NCI-H146 treated with DMSO at 0.1 percent for 48 hours (cell line): Measurements from ENCODE around the gene HOXD12.

ENCODE experiments used
- DNase-seq: peaks from one replicate; lab custom pipeline; 2025; ENCODE audit not compliant: unreplicated experiment; lab: John Stamatoyannopoulos, UW

HOXD12 gene

DNA sequence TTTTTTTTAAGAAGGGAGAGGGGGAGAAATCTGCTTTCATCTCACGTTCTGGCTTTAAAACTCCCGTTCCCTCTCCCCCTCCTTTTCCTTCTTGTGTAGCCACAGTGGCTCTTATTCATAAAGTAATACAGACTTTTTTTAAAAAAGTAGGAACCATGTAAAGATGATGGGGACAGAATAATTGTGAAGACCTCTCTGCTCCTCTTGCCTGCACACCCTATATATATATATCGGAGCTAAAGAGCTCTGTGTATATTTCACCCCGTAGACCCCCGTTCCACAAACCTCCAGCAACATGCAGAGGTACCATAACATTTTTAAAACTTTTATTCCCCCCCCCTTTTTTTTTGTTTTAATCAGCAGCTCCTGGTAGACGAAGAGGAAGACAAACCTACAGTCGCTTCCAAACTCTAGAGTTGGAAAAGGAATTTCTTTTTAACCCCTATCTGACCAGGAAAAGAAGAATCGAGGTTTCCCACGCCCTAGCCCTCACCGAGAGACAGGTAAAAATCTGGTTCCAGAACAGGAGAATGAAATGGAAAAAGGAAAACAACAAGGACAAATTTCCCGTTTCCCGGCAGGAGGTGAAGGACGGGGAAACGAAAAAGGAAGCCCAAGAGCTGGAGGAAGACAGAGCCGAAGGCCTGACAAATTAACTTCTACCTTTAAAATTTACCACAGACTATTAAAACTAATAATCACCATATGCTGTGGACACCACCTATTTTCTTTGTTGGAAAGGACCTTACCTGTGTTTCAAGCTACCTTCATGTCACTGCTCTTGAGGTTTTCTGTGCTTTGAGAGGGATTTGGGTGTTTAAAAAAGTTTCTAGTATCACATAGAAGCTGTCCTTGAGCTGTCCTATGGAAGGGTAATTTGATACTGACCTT lies 31.6 kb downstream of the HOXD12 start:
- no peak for DNase-seq

DNA sequence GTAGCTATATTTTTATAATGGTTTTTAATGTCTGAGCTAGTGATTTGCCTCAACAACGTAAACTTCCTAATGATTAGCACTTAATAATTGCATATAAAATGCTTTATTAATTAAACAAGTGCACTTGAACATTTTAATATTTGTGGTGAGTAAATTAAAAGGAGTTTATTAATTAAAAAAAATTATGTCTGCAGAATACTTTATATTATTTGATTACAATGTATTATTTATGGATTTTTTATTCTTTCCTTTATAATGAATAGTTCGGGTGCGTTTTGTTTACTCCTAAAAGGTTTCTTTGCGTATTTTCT lies 32.2 kb downstream of the HOXD12 start:
- DNase-seq = no peak

DNA sequence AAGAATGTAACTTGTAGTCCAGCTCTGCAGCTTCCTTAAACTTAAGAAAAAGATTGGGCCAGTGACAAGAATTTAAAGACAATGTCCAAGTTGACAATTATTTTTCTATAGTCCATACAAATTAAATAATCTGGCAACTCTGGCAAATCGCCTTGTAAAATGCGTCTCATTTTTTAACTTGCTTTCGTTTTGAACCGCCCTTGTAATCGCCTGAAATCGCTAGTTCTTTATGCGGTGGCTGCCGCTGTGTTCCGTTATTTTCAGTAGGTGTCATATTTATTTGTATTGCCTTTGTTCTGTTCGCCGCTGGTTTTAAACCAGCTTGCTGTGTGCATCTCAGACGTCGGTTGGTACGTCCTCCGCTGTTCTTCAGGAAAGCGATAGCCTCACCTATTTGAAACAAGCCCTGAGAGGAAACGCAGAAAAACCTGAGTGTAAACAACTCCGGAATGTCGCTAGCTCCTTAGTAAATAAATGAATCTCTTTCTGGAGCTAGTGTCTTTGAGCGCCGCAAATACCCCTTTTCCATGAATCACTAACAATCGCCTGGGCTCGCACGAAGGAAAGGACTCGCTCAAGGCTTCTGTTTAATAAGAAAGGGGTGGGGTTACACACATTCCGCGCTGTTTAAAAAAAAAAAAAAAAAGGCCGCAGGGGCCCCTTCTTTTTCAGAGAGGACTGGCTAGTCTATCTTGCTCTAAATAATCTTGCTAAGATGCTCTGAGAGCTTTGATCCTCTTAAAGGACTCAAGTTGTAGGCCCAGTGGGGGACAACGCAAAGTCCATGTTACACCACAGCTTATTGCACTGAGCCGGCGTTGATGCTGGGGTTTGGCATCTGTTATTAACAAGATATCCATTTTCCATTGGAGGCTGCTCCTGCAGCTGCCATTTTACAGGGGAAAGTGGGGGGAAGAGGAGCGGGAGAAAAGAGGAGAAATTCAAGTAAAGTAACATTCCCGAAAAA lies 32.9 kb downstream of the HOXD12 start:
- no peak for DNase-seq

- no peak for DNase-seq
Observed at GRCh38 chr2:176133389-176133788, 33.8 kb downstream of the HOXD12 start.

DNA sequence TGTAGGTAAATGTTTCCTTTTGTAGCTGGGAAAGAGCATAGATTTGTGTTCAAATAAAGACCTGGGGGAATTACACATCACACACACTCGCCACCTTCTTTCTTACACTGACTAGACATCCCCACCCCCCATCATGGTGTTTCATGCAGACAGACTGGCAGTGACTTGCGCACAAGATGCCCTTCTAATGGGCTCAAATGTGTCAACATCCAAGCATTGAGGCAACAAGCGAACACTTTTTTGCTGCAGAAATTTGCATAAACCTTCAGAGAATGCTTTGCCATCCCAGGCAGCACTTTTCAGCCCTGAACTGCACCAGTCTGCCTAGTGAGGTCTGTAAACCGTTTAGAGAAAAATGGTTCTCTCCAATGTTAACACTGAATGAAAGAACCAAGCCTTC lies 34.4 kb downstream of the HOXD12 start:
- no peak for DNase-seq

- DNase-seq = no peak
Observed at GRCh38 chr2:176135035-176135440, 35.4 kb downstream of the HOXD12 start.

DNA sequence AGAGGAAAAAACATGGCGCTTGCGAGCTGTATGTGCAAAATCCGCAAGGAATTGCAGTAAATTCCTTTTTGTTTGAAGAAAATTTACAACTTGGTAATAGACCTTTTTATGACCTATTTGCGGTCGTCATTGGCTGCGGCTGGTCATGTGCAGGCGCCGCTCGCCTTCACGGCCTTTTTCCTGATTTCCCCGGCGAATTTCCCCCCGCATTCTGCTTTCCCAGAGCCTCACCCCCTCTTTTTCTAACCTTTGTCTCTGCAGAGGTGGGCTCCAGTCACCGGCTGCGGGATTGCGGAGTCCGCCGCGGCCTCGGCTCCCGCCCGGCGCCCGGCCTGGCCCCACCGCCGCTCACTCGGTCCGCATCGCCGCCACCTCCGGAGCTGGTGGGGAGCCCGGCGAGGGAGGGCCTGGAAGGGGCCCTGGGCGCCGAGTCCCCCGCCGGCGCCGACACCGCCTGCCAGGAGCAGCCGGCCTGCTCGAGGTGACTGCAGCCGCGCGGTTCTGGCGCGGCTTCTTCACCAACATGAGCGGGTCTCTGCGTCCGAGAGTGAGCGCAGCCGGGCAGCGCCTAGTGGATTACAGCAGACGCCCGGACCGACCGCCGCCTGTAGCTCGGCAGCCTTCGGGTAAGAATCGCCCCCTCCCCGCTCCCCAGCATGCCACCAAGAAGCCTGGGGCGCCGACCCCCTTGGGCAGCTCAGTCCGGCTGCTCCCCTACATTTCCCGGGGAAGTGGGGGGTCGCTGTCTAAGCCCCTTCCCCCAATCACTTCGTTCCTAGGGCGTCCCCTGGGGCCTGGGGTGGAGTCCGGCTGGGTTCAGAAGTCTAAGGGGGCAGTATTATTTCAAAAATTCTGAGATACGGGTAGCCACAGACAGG lies 37.0 kb downstream of the HOXD12 start:
- DNase-seq = no peak

GRCh38 chr2:176137252-176137580 lies 37.6 kb downstream of the HOXD12 start:
- DNase-seq = no peak

DNA sequence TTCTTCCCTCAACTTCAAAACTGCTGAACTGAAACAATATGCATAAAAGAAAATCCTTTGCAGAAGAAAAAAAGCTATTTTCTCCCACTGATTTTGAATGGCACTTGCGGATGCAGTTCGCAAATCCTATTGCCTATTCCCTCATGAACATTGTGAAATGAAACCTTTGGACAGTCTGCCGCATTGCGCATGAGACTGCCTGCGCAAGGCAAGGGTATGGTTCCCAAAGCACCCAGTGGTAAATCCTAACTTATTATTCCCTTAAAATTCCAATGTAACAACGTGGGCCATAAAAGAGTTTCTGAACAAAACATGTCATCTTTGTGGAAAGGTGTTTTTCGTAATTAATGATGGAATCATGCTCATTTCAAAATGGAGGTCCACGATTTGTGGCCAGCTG lies 38.3 kb downstream of the HOXD12 start:
- no peak for DNase-seq

DNA sequence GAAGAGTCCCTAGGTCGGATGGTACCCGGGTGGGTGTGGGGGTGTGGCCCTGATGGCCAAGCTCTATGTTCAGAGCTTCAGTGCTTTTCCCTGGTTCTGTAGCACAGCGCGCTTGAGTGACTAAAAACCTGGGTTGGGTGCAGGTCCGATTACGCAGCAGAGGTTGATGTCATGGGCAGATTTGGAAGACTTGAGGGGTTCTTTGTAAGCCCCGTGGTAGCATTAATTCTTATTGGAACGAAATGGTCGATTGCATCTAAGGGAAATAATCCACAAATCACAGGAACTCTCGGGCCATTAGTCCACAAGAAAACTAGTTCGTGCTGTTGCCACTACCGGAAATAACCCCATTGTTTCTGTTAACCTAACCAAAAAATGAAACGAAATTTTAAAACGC lies 38.9 kb downstream of the HOXD12 start:
- DNase-seq = no peak

DNA sequence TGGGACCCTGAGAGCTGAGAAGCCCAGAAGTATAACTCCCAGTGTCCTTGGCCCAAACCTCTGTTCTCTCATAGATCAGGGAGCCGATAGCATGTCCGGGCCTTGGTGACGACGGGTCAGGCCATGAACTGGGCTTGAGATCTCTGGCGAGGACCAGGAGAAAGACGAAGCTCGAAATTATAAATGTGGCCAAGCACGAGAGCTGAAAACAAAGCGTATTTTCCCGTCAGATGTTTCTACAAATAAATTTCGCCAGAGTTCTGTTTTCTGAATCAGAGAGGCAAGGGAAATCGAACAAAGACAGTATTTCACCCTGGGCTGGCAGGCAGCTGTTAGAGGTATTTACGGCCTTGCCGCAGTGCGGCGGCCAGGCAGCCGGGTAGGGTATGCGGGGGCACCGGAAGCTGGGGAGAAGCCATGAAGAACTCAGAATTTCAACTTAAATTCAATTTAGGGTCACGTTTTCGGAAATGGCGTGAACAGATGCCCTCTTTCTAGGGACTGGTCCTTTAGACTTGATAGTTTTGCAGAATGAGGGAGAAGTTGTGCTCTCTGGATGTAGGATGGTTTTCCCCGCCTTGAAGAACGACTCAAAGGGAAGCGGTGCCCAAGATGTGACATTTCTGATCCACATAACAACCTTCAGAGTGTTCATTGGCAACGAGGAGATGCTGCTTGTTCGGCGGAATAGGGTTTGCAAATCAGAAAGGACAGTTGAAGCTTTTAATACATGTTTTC lies 39.5 kb downstream of the HOXD12 start:
- DNase-seq = no peak

DNA sequence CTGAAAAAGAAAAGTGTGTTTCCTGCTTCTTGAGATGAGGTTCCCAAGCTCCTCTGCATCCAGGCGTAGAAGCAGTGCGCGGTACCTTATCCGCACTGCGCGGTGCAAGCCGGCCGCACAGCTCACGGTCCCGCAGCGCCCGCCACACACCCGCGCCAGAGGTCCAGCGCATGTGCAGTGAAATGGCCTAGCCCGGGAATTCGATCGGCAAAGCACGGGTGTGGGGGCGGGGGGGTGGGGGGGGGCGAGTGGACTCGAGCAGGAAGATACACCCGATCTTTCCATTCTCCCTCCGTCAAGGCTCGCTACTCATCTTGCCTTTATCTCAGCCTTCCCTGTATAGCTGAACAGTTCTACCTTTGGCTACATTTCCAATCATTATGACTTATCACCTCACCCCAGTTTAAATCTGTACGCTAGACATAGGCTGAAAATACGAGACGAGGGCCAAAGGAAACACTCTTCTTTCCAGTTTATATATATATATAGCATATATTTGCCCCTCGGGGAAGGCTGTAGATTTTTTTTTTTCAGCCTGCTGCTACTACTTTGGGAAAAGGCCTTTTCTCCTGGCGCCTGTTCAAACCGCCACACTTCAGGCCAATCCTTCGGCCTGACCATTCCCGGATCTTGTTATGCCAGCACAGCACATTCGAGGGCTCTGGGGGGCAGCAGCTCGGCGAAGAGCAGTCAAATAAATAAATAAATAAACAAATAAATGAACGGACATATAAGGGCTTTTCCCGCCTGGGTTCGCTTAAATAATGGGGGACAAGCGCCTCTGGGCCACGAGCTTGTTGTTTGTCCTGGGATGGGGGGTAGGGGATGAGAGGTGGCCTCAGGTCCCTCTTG lies 40.3 kb downstream of the HOXD12 start:
- DNase-seq = no peak

DNA sequence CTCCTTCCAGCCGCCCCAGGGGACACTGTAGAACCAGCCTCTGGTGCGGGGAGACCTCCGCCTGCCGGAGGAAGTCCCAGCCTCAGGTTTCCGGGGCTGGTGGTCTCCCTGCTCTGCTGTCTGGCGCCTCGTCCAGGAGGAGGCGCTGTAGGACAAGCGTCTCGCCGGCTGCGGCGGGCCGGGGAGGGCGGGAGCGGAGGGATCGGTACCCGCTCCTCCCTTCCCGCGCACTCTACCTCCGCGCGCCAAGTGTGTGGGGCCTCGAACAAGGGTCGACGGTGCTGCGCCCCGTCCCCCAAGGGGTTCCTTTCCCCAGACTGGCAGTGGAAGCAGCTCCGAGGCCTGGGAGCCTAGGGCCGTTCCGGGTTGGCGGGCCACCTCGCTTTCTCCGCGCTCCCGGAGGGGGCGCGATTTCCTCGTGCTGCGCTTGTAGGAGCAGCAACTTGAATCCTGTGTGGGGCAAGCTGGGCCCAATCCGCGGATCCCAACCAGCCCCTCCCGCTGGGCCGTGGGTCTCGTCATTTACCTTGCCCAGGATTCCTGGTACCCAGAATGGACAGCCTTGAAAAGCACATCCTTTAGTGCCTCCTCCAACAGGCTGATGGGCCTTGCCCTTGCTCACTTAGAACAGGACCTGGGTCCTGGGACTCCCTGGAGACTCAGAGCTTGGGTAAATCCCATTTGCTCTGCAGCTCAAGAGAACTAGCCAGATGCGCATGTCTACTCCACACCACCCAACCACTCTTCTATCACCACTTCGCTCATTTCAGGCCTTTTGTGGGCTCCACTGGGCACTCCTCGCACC lies 41.1 kb downstream of the HOXD12 start:
- DNase-seq = peak; percentile 67

GRCh38 chr2:176142281-176142680 lies 42.7 kb downstream of the HOXD12 start:
- no peak for DNase-seq

DNA sequence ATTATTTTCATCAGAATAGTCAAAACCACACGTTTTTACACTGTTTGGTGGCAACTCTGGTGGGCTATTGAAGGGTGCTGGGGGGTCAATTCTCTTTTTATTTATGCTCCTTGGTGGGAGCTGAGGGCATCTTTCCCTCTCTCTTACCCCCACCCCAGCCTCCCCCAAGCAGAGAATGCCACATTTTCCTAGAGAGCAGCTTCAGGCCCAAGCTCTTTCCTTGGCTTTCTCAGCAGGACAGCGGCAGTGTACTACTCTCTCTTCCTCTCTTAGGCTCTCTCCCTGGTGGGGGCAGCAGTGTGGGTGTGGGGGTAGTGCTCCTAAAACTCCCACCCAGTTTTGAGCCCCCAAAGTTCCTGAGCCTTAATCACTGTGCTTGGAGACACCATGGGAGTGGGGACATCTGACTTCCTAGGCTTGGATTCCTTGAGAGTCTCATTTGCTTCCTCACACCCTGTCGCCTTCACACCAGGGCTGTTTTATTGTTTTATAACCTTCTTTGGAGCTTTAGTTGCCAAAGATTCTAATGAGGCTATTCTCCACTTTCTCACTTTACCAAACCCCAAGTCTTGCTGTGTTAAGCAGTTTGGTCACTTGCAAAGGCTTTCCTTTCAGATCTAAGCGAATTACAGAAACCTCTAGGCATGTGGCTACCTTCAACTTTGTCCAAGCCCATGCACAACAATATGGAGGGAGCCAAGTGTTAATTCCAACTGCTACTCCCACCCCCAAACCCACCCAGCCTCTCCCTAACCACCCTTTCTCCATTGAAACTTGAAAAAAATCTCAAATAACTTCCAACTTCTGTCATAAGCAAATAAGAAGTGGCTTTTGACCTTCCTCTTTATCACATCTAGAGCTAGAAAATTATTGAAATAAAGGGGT lies 45.7 kb downstream of the HOXD12 start:
- DNase-seq = no peak

- no peak for DNase-seq
Observed at GRCh38 chr2:176146101-176146500, 46.5 kb downstream of the HOXD12 start.

- DNase-seq = no peak
Observed at GRCh38 chr2:176146645-176147044, 47.0 kb downstream of the HOXD12 start.
